Measurements from ENCODE around the gene SERPINH1. TPM values are rescaled to one million over a fixed set of nuclear protein-coding genes. Genes with fewer than 3 reads are reported as not detected.

The SERPINH1 gene
- polyA plus RNA-seq, 3 donors = 1.6 to 4.6 (median 2.1) TPM

DNA sequence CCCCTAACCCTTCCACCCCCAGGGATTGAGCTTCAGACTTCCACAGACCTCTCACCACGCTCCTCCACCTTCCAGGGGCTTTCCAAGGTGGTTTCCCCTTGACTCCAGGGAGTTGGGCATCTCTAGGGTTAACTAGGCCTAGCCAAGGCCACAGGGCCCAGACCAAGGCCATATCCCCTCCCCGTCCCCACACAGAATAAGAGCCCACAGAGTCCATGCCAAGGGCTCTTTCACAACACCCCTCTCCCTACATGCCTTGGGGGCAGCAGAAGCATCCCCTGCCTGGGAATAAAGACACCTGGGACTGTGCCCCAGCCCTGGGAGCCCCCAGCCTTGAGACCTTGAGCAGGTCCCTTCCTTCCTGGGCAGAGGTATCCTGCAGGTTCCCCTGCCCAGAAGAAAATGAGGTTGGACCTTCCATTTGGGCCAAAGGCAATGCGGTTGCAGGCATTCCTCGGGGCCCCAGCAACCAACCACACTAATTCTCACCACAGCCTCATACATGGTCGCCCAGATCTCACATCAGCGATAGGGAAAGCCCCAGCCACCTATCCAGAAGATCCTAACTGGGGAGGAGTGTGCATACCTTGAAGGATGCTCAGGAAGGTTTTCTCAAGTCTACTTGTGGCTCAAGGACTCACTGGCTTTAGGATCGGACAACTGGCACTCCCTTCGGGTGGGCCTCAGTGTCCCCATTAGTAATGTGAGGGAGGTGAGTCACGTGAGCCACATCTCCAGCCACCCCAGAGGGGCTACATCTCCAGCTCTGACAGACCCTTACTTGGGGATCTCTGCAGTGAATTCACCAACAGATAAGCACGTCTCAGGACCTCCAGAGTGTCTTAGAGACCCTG, 38.0 kb upstream of the SERPINH1 start:
- TF ChIP-seq, protein P1, sequence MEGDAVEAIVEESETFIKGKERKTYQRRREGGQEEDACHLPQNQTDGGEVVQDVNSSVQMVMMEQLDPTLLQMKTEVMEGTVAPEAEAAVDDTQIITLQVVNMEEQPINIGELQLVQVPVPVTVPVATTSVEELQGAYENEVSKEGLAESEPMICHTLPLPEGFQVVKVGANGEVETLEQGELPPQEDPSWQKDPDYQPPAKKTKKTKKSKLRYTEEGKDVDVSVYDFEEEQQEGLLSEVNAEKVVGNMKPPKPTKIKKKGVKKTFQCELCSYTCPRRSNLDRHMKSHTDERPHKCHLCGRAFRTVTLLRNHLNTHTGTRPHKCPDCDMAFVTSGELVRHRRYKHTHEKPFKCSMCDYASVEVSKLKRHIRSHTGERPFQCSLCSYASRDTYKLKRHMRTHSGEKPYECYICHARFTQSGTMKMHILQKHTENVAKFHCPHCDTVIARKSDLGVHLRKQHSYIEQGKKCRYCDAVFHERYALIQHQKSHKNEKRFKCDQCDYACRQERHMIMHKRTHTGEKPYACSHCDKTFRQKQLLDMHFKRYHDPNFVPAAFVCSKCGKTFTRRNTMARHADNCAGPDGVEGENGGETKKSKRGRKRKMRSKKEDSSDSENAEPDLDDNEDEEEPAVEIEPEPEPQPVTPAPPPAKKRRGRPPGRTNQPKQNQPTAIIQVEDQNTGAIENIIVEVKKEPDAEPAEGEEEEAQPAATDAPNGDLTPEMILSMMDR (IDR thresholded peaks at IDR 0.05) = no peak
- Histone ChIP-seq H2AFZ (ENCODE audit: insufficient read depth, low read depth, low read length, poor library complexity, severe bottlenecking) (peak overlapping the region; percentile 94), H3K9ac (ENCODE audit: insufficient read depth, low read length, poor library complexity, severe bottlenecking) (no peak overlapping the region), H3K9me3 (replicated peaks in 1 of 2; ENCODE audit: control insufficient read depth in 1 of 2, insufficient read depth in 1 of 2, low read length in 2 of 2) (no peaks in the 10 kb centered on the region), H3K36me3 (replicated peaks in 1 of 2; ENCODE audit: control insufficient read depth in 1 of 2, insufficient read depth in 2 of 2, low read length in 2 of 2) (no peaks in the 10 kb centered on the region), H3K4me3 (replicated peaks in 1 of 3; ENCODE audit: low read depth in 2 of 3, low read length in 3 of 3) (peak overlapping the region in 2 of 3 experiments; percentile 66 to 87), H3K27me3 (ENCODE audit: control insufficient read depth in 2 of 2, insufficient read depth in 2 of 2, low read length in 2 of 2) (peaks cover 0 to 12% of the 10 kb centered on the region in 2 donors), H4K20me1 (ENCODE audit: insufficient read depth, low read length) (peaks cover 27% of the 10 kb centered on the region), H3K27ac (ENCODE audit: low read depth in 1 of 2, low read length in 2 of 2) (no peak overlapping the region), H3K4me2 (replicated peaks; ENCODE audit: extremely low read depth, low read length, poor library complexity, severe bottlenecking) (peak overlapping the region; percentile 99), H3K79me2 (ENCODE audit: insufficient read depth, low read length) (peaks cover 8% of the 10 kb centered on the region), H3K4me1 (ENCODE audit: control insufficient read depth in 1 of 2, insufficient read depth in 2 of 2, low read length in 2 of 2) (peaks cover 21 to 25% of the 10 kb centered on the region in 2 donors)
- DNase-seq = no peak
- H3K27me3 Mint-ChIP-seq (ENCODE audit: low read depth in 3 of 3) = peaks cover 17 to 34% (median 27%) of the 10 kb centered on the region in 3 donors
- H3K9me3 Mint-ChIP-seq = peaks cover 0 to 5% (median 0%) of the 10 kb centered on the region in 7 donors
- peaks cover 0 to 3% of the 10 kb centered on the region in 2 donors for H3K36me3 Mint-ChIP-seq
- intact Hi-C loops (cut with micrococcal nuclease) = no loop called here
- 67% methylated on average over 5 of the region's 10 CpGs for WGBS (ENCODE audit: insufficient coverage)
- peaks cover 28% of the 10 kb centered on the region for H3K4me1 Mint-ChIP-seq
- peak overlapping the region; percentile 90 to 95 for H3K4me3 Mint-ChIP-seq
- peak overlapping the region in 1 of 7 donors; percentile 28 for H3K27ac Mint-ChIP-seq

DNA sequence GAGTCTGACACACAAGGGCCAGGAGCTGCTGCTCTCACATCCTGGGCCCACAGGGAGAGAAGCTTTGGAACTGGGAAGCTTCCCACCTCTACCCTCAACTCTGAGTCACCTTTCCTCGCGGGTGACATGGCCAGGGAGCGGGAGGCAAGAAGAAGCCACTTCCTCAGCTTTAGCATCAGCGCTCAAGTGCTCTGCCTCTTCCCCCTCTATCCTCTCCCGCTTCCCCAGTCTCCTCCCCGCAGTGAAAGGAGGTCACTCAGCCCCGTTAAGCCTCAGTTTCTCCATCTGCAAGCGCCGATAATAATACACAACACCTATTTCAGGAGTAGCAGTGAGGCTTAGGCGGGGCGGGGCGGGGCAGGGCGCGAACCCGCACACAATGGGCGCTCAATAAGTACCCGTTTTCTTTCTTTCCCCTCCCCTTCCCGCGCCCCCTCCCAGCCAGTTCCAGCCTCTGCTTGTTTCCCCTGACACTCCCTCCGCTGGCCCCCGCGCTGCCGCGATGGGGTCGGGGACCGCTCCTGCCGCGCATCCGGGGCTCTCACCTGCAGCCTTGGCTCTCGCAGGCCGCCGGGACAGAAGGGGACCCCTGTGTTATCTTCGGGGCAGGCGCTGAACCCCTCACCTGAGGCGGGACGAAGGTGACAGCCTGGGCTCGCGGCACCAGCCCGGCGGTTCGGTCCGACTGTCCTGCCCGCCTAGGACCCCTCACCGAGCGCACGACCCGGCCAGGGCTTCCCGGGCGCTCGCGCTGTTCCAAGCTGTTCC, 37.2 kb upstream of the SERPINH1 start:
- H3K36me3 ChIP-seq (replicated peaks in 1 of 2; ENCODE audit: control insufficient read depth in 1 of 2, insufficient read depth in 2 of 2, low read length in 2 of 2) = no peaks in the 10 kb centered on the region
- H3K27ac Mint-ChIP-seq = no peak overlapping the region
- H3K4me3 ChIP-seq (replicated peaks in 1 of 3; ENCODE audit: low read depth in 2 of 3, low read length in 3 of 3) = peak overlapping the region; percentile 60 to 87 (median 66)
- H3K27me3 Mint-ChIP-seq (ENCODE audit: low read depth in 3 of 3) = peaks cover 17 to 36% (median 27%) of the 10 kb centered on the region in 3 donors
- H3K9me3 ChIP-seq (replicated peaks in 1 of 2; ENCODE audit: control insufficient read depth in 1 of 2, insufficient read depth in 1 of 2, low read length in 2 of 2) = no peaks in the 10 kb centered on the region
- 6% methylated on average over 51 of the region's 51 CpGs for WGBS (ENCODE audit: insufficient coverage)
- peak overlapping the region; percentile 99 for H3K4me2 ChIP-seq (replicated peaks; ENCODE audit: extremely low read depth, low read length, poor library complexity, severe bottlenecking)
- peaks cover 8% of the 10 kb centered on the region for H3K79me2 ChIP-seq (ENCODE audit: insufficient read depth, low read length)
- H4K20me1 ChIP-seq (ENCODE audit: insufficient read depth, low read length) = peaks cover 27% of the 10 kb centered on the region
- peaks cover 0 to 5% (median 0%) of the 10 kb centered on the region in 7 donors for H3K9me3 Mint-ChIP-seq
- DNase-seq = peak; percentile 36 to 68 (median 55)
- H3K4me1 ChIP-seq (ENCODE audit: control insufficient read depth in 1 of 2, insufficient read depth in 2 of 2, low read length in 2 of 2) = peaks cover 21 to 25% of the 10 kb centered on the region in 2 donors
- peak overlapping the region; percentile 90 to 95 for H3K4me3 Mint-ChIP-seq
- H3K27ac ChIP-seq (ENCODE audit: low read depth in 1 of 2, low read length in 2 of 2) = peak overlapping the region in 1 of 2 donors; percentile 38
- peaks cover 0 to 3% of the 10 kb centered on the region in 2 donors for H3K36me3 Mint-ChIP-seq
- peak overlapping the region; percentile 94 for H2AFZ ChIP-seq (ENCODE audit: insufficient read depth, low read depth, low read length, poor library complexity, severe bottlenecking)
- H3K27me3 ChIP-seq (ENCODE audit: control insufficient read depth in 2 of 2, insufficient read depth in 2 of 2, low read length in 2 of 2) = peaks cover 0 to 12% of the 10 kb centered on the region in 2 donors
- peak overlapping the region; percentile 61 for H3K9ac ChIP-seq (ENCODE audit: insufficient read depth, low read length, poor library complexity, severe bottlenecking)
- TF ChIP-seq, protein P1 (IDR thresholded peaks at IDR 0.05) = no peak
- intact Hi-C loops (cut with micrococcal nuclease) = no loop called here
- peaks cover 28% of the 10 kb centered on the region for H3K4me1 Mint-ChIP-seq
